ENCODE data around the gene MICAL1.

- TF ChIP-seq ZNF658 (tag by site-specific recombination; IDR thresholded peaks at IDR 0.05) (no peak), ZNF221 (tag by site-specific recombination; IDR thresholded peaks at IDR 0.05; ENCODE audit: borderline replicate concordance) (no peak), ZBTB8A (tag by site-specific recombination; IDR thresholded peaks at IDR 0.05) (peak; percentile 99), MYNN (tag by site-specific recombination; IDR thresholded peaks at IDR 0.05; ENCODE audit: borderline replicate concordance) (no peak), ZBTB7A (tag by site-specific recombination; IDR thresholded peaks at IDR 0.05; ENCODE audit: low read depth) (no peak), ZNF121 (tag by site-specific recombination; IDR thresholded peaks at IDR 0.05) (no peak; the same call in 1 of the 2 replicates), CTCF (tag by site-specific recombination; IDR thresholded peaks at IDR 0.05) (peak; percentile 59; the same call in 1 of the 2 replicates), BCL11A (tag by site-specific recombination; IDR thresholded peaks at IDR 0.05; ENCODE audit: low read depth) (no peak), ZNF133 (tag by site-specific recombination; IDR thresholded peaks at IDR 0.05) (no peak), REST (tag by site-specific recombination; IDR thresholded peaks at IDR 0.05) (no peak; the same call in 1 of the 2 replicates), SETDB1 (IDR thresholded peaks at IDR 0.05; ENCODE audit: insufficient read length, low read length) (no peak)
- TF ChIP-seq, protein P1, sequence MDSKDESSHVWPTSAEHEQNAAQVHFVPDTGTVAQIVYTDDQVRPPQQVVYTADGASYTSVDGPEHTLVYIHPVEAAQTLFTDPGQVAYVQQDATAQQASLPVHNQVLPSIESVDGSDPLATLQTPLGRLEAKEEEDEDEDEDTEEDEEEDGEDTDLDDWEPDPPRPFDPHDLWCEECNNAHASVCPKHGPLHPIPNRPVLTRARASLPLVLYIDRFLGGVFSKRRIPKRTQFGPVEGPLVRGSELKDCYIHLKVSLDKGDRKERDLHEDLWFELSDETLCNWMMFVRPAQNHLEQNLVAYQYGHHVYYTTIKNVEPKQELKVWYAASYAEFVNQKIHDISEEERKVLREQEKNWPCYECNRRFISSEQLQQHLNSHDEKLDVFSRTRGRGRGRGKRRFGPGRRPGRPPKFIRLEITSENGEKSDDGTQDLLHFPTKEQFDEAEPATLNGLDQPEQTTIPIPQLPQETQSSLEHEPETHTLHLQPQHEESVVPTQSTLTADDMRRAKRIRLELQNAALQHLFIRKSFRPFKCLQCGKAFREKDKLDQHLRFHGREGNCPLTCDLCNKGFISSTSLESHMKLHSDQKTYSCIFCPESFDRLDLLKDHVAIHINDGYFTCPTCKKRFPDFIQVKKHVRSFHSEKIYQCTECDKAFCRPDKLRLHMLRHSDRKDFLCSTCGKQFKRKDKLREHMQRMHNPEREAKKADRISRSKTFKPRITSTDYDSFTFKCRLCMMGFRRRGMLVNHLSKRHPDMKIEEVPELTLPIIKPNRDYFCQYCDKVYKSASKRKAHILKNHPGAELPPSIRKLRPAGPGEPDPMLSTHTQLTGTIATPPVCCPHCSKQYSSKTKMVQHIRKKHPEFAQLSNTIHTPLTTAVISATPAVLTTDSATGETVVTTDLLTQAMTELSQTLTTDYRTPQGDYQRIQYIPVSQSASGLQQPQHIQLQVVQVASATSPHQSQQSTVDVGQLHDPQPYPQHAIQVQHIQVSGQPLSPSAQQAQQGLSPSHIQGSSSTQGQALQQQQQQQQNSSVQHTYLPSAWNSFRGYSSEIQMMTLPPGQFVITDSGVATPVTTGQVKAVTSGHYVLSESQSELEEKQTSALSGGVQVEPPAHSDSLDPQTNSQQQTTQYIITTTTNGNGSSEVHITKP (tag by site-specific recombination; IDR thresholded peaks at IDR 0.05), result peak; percentile 86
Measured at GRCh38 chr6:109440331-109441068, 15.1 kb downstream of the MICAL1 start, which contains the start of the genes PPIL6 and SMPD2.
